Calu3 (cell line): ENCODE results near the gene RERE. TPM values are rescaled to one million over a fixed set of nuclear protein-coding genes. Genes with fewer than 3 reads are reported as not detected.

Experiments used
- BruUV-seq: library from RNA; stranded (reverse); fragments of 400-500 nt; replicated peaks from 2 replicates; lab custom pipeline; 2021; lab: Mats Ljungman, UMichigan
- CTCF ChIA-PET: fragments of 300-600 bp; sonication (Branson Sonifier 250); formaldehyde crosslinking; loops from one replicate; lab custom pipeline; 2022; ENCODE audit warnings: antibody characterized with exemption; lab: Charles Lee
- DNase-seq: peaks from one replicate; pipeline ENCODE4 v3.0.0; 2022
- H3K27ac Mint-ChIP-seq: one replicate; pipeline ENCODE4 v1.8.0; 2022; ENCODE audit warnings: mixed read lengths; ENCODE audit not compliant: unreplicated experiment
- H3K27me3 Mint-ChIP-seq: one replicate; pipeline ENCODE4 v1.8.0; 2022; ENCODE audit warnings: mixed read lengths; ENCODE audit not compliant: unreplicated experiment
- H3K36me3 Mint-ChIP-seq: one replicate; pipeline ENCODE4 v1.8.0; 2022; ENCODE audit warnings: mild to moderate bottlenecking, moderate library complexity, mixed read lengths; ENCODE audit not compliant: insufficient read depth, unreplicated experiment
- H3K4me1 Mint-ChIP-seq: one replicate; pipeline ENCODE4 v1.8.0; 2022; ENCODE audit warnings: mild to moderate bottlenecking, low read depth, mixed read lengths; ENCODE audit not compliant: unreplicated experiment
- H3K4me3 Mint-ChIP-seq: one replicate; pipeline ENCODE4 v1.8.0; 2022; ENCODE audit warnings: mild to moderate bottlenecking, low read depth, moderate library complexity, mixed read lengths; ENCODE audit not compliant: unreplicated experiment
- H3K9me3 Mint-ChIP-seq: one replicate; pipeline ENCODE4 v1.8.0; 2022; ENCODE audit warnings: low read depth, mixed read lengths; ENCODE audit not compliant: unreplicated experiment
- intact Hi-C: fragments of 100-400 bp; cut with micrococcal nuclease; formaldehyde crosslinking; loops from one replicate; pipeline ENCODE4 v1.10.0; 2022; ENCODE audit not compliant: unreplicated experiment
- total RNA-seq: library from RNA; stranded (reverse); gene quantifications from 2 replicates; pipeline ENCODE4 v1.2.3, GENCODE V29; 2022
- TF ChIP-seq, protein P1 (sequence below): fragments of 200-600 bp; IDR thresholded peaks from one replicate; pipeline ENCODE4 v1.8.0; 2022; ENCODE audit warnings: antibody characterized with exemption; ENCODE audit not compliant: unreplicated experiment

Gene RERE
- total RNA-seq, 1 experiment from 2014 or later = 45.9 TPM

DNA sequence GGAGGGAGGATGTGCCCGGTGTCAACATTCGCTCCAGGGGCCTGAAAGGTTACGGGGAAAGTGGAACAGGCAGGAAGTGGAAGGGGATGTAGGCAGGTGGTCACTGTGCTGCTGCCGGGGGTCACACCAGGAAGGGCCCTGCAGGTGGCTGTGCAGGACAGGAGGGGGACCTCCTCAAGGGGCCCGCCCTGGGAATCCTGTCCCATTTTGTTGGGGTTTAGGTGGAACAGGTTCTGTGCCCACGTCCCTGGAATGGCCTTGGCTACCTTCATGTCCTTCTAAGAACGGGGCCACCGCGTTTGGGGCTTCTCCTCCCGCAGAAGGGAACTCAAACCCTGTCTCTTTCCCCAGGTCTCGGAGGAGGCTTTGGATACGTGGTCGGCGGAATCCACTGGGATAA, 487.6 kb downstream of the RERE start:
- no peak overlapping the region for H3K4me3 Mint-ChIP-seq
- H3K27me3 Mint-ChIP-seq = no peaks in the 10 kb centered on the region
- DNase-seq = no peak
- BruUV-seq = no TSS peak
- CTCF ChIA-PET = no interaction called here
- no peaks in the 10 kb centered on the region for H3K9me3 Mint-ChIP-seq
- H3K4me1 Mint-ChIP-seq = no peaks in the 10 kb centered on the region
- no peak overlapping the region for H3K27ac Mint-ChIP-seq
- intact Hi-C loops = no loop called here
- TF ChIP-seq, protein P1, sequence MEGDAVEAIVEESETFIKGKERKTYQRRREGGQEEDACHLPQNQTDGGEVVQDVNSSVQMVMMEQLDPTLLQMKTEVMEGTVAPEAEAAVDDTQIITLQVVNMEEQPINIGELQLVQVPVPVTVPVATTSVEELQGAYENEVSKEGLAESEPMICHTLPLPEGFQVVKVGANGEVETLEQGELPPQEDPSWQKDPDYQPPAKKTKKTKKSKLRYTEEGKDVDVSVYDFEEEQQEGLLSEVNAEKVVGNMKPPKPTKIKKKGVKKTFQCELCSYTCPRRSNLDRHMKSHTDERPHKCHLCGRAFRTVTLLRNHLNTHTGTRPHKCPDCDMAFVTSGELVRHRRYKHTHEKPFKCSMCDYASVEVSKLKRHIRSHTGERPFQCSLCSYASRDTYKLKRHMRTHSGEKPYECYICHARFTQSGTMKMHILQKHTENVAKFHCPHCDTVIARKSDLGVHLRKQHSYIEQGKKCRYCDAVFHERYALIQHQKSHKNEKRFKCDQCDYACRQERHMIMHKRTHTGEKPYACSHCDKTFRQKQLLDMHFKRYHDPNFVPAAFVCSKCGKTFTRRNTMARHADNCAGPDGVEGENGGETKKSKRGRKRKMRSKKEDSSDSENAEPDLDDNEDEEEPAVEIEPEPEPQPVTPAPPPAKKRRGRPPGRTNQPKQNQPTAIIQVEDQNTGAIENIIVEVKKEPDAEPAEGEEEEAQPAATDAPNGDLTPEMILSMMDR = no peak
- no peaks in the 10 kb centered on the region for H3K36me3 Mint-ChIP-seq

DNA sequence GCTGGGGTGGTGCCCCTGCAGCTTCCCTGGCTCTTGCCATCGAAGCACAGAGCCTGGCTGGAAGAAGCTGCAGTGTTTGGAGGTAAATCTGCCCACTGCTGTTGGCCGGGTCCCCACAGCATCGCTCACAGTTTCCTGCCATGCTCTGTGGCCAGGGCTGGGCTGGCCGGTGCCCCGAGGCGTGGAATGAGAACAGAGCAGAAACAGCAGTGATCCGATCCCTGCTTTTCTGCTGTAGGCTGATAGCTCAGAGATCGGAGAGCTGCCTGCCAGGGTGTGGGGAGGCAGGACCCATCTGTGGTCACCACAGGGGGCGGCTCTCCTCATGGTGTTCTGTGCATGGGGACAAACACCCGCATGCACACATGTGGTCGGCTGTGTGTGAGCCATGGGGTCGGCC, 488.0 kb downstream of the RERE start:
- intact Hi-C loops = no loop called here
- Mint-ChIP-seq H3K27ac (no peak overlapping the region), H3K4me1 (no peaks in the 10 kb centered on the region), H3K9me3 (no peaks in the 10 kb centered on the region), H3K36me3 (no peaks in the 10 kb centered on the region), H3K4me3 (no peak overlapping the region), H3K27me3 (no peaks in the 10 kb centered on the region)
- no TSS peak for BruUV-seq
- no peak for DNase-seq
- CTCF ChIA-PET = no interaction called here
- TF ChIP-seq, protein P1 = no peak

DNA sequence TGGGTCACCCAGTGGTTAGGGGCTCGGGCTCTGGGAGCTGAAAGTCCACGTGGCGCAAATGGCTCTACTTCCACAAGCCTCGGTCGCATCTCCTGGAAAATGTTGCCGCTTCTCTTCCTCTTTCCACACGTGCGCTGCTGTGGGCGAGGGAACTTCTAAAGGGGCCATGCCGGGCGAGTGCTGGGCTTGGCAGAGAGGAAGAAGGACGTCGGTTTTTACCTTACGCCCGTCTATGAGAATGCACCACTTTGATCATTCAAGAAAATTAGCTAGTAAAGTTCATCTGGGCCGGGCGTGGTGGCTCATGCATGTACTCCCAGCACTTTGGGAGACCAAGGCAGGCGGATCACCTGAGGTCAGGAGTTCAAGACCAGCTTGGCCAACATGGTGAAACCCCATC, 489.2 kb downstream of the RERE start:
- intact Hi-C loops = no loop called here
- DNase-seq = no peak
- Mint-ChIP-seq H3K4me1 (no peaks in the 10 kb centered on the region), H3K27ac (no peak overlapping the region), H3K4me3 (no peak overlapping the region), H3K36me3 (no peaks in the 10 kb centered on the region), H3K27me3 (no peaks in the 10 kb centered on the region), H3K9me3 (no peaks in the 10 kb centered on the region)
- BruUV-seq = no TSS peak
- TF ChIP-seq, protein P1 = no peak
- CTCF ChIA-PET = no interaction called here

DNA sequence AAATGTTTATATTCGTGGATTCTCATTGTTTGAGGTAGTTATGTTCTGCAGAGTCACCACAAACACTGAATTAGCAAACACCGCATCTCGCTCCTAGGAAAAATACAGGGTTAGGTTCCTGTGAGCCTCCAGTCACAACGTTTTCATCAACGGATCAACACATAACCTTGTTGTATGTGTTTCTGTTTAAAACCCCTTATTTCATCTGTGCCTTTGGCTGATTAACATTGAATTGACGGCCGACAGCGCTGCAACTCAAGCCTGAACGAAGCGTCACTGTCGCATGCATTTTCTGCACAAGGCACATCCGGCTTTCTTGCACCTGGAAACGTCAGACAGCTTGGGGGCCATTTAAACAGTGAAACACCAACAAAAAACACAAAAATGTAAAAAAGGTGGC, 491.2 kb downstream of the RERE start:
- BruUV-seq = no TSS peak
- intact Hi-C loops = no loop called here
- Mint-ChIP-seq H3K36me3 (no peaks in the 10 kb centered on the region), H3K4me3 (no peak overlapping the region), H3K27ac (no peak overlapping the region), H3K9me3 (no peaks in the 10 kb centered on the region), H3K27me3 (no peaks in the 10 kb centered on the region), H3K4me1 (no peaks in the 10 kb centered on the region)
- DNase-seq = no peak
- TF ChIP-seq, protein P1 = no peak
- CTCF ChIA-PET = no interaction called here
